GM18907 (cell line): ENCODE measurements around the gene PPP4R4.
"Not testable (repeated sequence)": the region's sequence is repeated elsewhere in the genome, so short reads cannot be mapped to it uniquely, and the experiment has no call there.

Experiments
- ATAC-seq: cut with Tn5 transposase; IDR thresholded peaks from one replicate; pipeline ENCODE4 v1.9.1; 2021; ENCODE audit warnings: mild to moderate bottlenecking, moderate library complexity; ENCODE audit not compliant: unreplicated experiment

The PPP4R4 gene

DNA sequence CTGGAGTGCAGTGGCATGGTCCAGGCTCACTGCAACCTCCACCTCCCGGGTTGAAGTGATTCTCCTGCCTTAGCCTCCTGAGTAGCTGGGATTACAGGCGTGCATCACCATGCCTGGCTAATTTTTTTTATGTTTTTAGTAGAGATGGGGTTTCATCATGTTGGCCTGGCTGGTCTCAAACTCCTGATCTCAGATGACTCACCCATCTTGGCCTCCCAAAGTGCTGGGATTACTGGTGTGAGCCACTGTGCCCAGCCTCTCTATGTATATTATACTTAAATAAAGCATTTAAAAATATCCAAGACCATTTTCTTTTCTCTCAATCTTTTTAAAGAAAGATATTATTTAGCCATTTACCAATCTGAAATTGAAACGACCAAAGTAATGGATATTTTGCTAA, 90.1 kb downstream of the PPP4R4 start:
- not testable (repeated sequence) for ATAC-seq

DNA sequence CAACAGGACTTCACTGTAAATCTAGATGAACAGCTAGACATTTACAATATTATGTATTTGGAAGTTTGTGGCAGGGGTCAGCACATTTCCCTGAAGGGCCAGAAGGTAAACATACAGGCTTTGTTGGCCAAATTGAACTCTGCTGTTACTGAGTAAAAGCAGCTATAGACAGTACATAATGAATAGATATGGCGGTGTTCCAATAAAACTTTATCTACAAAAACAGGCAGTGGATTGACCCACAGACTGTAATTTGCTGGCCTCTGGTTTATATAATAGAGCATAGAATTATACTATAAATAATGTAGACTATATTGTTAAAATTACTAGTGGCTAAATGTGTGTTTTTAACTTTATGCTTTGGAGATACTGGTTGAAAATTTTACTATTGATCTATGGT, 93.2 kb downstream of the PPP4R4 start:
- ATAC-seq: no peak

DNA sequence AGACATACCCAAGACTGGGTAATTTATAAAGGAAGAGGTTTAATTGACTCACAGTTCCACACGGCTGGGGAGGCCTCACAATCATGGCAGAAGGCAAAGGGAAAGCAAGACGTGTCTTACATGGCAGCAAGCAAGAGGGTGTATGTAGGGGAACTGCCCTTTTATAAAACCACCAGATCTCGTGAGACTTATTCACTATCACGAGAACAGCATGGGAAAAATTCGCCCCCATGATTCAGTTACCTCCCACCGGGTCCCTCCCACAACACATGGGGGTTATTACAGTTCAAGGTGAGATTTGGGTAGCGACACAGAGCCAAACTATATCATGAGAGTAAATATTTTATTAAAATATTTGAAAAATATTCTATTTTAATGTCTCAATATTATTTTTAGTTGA, 94.5 kb downstream of the PPP4R4 start:
- ATAC-seq: not testable (repeated sequence)

DNA sequence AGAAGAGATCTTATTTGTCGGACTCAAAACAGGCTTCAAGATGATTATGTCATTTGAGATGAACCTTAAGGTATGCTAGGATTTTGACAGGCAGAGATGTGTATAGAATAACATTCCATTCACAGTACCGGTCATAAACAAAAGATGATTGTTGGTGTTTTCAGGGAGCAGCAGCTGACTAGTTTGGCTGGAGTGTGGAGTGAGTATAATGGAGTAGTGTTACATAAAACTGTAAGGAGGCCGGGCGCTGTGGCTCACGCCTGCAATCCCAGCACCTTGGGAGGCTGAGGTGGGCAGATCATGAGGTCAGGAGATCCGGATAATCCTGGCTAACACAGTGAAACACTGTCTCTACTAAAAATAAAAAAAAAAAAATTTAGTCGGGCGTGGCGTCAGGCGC, 95.0 kb downstream of the PPP4R4 start:
- ATAC-seq: no peak

DNA sequence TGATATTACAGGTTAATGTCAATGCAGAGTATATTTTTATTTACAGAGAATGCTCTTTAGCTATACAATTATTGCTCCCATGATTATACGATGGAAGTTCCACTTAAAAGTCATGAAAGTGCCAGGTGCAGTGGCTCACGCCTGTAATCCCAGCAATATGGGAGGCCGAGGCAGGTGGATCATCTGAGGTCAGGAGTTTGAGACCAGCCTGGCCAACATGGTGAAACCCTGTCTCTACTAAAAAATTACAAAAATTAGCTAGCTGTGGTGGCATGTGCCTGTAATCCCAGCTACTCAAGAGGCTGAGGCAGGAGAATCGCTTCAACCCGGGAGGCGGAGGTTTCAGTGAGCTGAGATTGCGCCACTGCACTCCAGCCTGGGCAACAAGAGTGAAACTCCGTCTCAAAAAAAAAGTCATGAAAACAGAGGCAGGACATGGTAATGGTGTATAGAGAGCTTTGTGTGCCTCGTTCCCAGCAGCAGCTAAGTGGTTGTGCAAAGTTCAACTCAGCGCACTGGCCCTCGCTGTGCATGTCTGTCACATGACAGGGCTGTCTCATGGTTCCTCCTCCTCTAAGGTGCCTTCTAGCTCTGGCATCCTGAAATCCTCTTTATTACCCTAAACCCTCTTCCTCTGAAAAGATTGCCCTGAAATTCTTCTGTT, 102.9 kb downstream of the PPP4R4 start:
- not testable (repeated sequence) for ATAC-seq

DNA sequence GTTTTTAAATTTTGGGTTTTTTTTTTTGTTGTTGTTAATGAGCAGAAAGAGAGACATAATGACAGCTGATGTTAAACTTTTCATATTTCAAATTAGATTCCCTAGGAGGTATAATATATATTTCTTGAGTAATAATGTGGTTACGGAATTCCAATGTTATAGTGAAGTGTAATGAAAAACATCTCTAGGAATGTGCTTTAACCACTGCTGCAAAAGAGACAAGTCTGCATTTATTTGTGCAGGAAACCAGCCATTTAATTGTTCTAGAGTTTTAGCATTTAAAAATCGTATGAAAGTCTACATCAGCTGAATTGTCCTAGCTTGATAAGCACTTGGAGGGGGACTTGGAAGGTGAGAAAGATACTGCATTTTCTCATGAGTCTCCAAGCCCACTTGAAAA, 104.6 kb downstream of the PPP4R4 start:
- no peak for ATAC-seq

DNA sequence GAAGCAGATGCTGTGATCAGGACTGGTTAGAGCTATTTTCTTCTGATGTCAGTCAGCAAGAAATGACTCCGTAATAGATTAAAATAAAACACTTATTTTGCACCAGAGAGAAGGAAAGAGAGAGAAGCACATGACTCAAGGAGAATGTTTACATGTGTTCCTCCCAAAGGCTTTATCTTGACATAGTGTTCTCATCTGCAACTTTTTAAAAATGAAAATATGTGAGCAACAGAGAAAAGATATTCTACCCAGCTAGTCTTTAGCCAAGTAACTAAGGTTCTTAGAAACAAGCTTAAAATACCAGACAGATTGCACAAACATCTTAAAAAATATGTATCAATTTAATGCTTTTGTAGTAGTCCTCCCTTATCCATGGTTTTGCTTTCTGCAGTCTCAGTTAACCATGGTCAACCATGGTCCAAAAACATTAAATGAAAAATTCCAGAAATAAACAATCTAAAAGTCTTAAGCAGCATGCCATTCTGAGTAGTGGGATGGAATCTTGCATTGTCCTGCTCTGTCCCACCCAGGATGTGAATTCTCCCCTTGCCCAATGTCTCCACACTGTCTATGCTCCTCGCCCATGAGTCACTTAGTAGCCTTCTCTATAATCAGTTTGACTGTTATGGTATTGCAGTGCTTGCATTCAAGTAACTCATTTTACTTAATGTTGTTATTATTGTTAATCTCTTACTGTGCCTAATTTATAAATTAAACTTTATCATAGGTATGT, 109.0 kb downstream of the PPP4R4 start:
- no peak for ATAC-seq

DNA sequence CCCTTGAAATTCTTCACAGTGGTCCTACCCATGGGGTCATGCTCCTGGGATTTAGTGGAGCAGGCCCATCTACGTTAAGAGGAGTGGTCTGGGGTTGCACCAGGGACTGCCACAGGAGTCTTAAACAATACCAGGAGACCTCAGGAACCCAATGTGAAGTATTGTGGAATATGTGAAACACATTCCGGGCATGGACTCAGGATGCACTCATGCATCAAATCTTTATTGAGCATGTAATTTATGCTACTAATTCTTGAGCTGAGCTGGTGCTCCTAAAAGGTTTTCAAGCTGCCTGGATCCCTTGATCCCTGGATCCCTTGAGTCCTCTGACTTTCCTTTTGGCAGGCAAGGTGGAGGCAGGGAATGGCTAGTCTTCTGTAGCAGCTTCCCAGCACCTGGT, 110.1 kb downstream of the PPP4R4 start:
- no peak for ATAC-seq

DNA sequence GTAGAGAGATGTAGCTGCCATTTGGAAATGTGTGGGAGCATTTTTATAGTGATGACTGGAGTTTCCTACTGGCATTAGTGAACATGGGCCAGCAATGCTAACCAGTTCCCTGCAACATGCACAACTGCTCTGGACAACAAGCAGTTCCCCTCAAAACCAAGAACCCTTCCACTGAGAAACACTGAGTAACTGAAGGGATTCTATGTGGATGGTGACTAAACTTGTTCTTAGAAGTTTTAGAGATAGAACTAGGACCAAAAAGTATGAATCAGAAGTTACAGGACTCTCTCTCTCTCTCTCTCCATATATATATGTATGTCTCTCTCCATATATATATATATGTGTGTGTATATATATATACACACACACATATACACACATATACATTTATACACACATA, 111.0 kb downstream of the PPP4R4 start:
- ATAC-seq: no peak

DNA sequence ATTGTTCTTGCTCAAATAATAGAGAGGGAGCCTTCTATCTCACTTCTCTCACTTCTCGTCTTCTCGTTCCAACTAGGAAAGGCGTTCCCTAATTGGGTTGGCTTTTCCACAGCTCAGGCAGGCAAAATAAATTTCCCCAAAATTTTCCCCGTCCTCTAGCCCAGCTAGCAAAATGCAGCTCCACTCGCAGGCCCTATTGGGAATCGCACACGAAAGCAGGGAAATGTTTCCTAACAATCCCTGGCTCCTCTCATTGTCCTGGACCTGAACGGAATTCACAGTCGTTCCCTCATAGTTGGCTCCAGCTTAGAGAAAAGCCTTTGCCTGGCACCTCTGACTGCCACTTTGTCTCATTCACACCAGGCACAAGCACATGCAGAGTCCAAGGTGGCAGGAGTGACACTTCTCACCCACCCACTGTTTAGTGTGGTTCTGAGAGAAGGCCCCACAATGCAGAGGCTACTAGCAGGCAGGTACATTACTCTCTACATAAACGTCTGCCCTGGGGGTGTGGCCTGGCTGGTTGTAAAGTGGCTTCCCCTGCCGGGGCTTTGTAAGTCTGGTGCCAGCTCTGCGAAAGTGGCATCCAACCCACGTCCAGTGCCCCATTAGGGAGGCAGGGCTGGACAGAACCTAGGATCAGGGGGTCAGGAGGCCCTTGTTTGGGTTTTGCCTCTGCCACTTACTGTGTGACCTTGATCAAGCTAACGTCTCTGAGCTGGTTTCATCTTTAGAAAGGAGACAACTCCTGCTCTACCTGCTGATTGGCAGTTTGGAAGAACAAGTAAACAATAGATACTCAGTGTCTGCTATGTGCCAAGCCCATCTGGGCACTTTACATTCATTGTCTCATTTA, 114.7 kb downstream of the PPP4R4 start:
- ATAC-seq: no peak

DNA sequence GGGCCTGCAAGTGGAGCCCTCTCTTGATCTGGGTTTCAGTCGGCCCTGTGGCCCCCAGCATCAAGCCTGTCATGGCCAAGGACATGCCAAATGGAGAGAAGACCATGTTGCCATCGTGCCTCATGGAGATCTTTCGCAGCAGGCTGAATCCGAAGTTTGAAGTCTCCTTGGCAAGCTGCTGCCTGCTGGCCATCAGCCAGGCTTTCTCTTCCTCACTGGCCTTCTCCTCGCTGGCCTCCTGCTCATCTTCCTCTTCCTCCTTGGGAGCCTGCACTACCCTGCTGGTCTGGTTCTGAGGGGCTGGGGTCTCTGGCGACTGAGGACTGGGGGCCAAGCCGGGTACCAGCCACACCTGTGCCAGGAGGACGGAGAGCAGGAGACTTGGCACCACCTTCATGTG, 116.1 kb downstream of the PPP4R4 start:
- ATAC-seq: no peak

DNA sequence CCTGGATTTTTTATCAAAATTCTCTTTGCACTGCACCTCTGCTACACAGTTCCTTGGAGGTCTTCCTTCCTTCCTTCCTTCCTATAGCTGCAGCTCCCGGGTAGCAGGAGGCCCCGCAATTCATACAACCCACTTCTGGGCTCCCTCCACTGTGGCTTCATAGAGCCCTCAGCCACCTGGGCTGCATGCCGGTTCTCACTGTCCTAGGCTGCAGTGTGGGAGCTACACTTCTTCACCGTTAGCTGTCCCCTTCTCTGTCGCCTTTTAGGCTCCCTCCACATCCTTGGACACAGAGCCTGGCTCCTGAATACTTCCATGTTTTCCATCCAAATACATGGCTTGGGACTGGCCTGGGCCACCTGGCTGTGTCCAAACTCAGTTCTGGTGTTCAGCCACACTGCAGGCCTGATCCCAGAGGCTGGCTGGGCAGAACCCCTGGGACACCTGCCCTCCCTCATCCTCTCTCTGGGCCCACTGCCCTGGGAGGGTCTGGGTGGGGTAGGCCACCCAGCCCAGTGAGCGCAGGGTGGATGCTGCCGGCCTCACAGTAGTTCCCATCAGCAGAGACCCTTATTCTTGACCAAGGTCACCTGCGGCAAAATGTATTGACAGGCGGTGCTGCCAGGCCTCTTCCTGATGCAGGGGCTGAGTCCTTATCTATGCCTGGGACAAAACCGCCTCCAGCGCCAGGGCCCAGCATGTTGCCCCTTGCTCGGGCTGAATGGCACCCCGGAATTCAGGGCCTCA, 117.2 kb downstream of the PPP4R4 start:
- no peak for ATAC-seq

DNA sequence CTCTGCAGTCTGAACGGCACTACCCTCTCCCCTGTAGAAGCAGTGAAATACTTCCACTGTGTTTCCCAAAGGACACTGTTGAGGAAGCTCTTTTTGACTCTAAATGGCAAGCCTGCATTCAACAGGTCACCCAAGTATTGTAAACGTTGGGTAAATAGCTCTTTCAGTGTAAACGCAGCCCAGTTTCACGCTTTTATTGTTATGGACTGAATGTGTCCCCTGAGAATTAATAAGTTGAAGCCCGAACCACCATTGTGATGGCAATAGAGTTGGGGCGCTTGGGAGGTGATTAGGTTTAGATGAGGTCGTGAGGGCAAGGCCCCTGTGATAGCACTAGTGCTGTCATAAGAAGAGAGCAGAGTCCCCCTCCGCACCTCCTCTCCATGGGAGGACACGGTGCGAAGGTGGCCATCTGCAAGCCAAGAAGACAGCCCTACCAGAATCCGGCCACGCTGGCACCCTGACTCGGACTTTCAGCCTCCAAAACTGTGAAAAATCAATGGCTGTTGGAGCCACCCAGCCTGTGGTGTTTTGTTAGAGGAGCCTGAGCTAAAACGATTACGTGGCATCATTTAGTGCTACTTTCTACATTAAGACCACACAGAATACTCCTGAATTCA, 117.9 kb downstream of the PPP4R4 start:
- no peak for ATAC-seq

DNA sequence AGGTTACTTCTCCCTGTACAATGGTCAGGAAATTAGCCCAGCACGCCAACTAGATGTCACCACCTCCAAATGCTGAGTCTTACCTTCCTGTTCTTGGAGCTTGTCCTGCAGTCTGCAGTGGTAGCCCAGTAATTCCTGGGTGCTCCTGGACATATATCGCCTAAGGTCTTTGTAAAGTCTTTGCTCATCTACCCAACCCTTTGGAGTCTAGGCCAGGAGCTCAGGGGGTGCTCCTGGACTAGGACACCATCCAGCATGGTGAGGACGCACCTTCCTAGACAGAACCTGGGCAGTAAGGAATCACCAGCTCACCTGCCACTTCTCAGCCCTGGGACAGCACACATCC, 118.4 kb downstream of the PPP4R4 start:
- no peak for ATAC-seq

DNA sequence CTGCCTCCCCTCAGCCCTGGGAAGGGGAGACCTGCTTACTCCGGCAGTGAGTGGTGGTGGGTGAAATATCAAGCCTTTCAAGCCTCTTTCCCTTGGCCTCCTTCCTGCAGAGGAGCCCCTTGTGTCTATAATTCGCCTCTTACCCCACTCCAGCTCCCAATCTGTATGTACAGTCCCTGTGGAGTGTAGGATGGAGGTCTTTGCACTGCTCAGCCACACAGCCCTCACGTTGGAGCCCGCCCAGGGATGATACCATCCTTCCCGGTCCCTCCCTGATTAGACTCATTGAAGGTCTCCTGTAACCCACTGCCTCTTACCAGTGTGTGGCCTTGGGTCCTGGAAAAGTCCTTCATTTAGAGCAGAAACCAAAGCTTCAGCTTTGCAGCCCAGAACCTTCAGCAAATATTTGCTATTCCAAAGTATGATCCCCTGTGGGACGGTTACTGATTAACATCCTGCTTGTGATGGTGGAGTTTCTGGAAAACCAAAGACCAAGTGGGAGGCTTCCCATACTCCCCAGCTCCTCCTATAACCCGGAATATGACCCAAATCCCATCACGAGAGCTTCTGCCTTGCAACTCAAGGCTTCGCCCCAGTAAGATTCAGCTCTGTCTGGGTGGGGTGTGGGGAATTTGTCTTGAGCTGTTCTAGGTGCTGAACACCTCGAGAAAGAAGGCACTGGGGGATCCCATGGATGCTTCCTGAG, 118.9 kb downstream of the PPP4R4 start, which contains the start of gene SERPINA10:
Gene SERPINA10, minus strand, starts transcription at position 397 of the 706 bp plus-strand sequence. CDS start 2,675 bp downstream, outside the sequence.
- no peak for ATAC-seq

DNA sequence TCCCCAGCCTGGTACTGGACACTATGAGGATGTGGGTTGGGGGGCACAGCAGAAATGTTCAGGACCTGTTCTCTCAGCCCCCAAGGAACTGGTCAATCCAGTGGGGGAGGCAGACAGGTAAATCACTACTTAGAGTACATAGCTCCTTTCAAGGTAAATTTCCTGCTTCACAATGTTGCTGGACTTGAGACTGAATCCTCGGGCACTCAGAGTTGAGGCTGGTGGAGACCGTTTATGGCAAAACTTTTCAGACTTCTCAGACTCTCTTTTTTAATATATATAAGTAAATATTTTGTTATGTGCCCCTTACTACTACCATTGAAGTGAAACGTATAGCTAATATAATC, 119.4 kb downstream of the PPP4R4 start:
- ATAC-seq: no peak

DNA sequence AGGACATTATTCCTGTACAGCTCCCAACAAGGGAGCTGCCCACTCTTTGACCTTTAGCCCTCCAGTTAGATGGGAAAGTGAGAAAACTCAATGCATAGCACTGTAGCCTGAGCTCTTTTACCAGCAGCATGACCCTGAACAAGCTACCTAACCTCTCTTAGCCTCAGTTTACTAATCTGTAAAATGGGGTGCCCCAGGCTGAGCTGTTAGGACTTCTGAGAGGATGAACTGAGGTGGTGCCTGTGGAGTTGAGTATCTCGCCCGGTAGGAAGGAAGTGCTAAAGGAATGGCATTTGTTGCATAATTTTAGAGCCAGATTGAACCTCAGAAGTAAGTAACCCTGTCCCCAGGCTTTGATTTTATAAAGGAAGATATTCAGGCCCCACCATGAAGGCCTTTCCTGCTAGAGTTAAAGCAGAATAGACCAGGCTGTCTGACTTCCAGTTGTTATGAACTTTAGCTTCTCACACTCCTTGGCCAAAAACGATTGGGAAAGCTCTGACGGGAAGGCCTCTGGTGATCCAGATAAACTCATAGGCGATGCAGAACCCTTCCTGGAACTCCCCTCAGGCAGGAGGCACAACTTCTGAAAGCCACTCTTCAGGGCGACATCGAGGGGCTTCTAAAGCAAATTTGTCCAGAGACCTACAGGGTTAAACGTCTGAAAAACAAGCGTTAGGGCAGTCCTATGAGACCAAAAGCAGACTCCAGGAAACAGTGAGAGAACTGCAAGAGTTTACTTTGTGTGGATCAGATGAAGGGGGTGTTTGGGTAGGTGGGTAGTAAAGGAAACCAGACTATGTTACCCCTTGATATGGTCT, 121.4 kb downstream of the PPP4R4 start:
- no peak for ATAC-seq

DNA sequence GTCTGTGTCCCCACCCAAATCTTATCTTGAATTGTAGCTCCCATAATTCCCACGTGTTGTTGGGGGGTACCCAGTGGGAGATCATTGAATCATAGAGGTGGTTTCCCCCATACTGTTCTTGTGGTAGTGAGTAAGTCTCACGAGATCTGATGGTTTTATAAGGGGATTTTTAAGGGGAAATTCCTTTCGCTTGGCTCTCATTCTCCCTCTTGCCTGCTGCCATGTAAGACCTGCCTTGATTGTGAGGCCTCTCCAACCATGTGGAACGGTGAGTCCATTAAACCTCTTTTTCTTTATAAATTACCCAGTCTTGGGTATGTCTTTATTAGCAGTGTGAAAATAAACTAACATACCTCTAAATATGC, 122.0 kb downstream of the PPP4R4 start:
- ATAC-seq: not testable (repeated sequence)

DNA sequence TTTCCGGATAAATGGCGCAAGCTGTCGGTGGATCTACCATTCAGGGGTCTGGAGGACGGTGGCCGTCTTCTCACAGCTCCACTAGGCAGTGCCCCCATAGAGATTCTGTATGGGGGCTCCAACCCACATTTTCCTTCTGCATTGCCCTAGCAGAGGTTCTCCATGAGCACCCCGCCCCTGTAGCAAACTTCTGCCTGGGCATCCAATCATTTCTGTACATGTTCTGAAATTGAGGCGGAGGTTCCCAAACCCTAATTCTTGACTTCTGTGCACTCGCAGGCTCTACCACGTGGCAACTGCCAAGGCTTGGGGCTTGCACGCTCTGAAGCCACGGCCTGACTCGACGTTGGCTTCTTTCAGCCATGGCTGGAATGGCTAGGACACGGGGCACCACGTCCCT, 124.0 kb downstream of the PPP4R4 start:
- no peak for ATAC-seq
